ENCODE measurements around the gene C11orf16.

- TF ChIP-seq CTCF (IDR thresholded peaks at IDR 0.05) = no peak
- TF ChIP-seq POLR2A (IDR thresholded peaks at IDR 0.05) = no peak
Measured at GRCh38 chr11:8937659-8938058, 4.9 kb upstream of the C11orf16 start.
